Stimulated activated CD4-positive, alpha-beta T cell treated with anti-CD3 and anti-CD28 coated beads, Interleukin-1b, Interleukin-23, amount 100 ng/mL, for 48 hours (primary cell): ENCODE data around the gene UBALD2.
A peak's percentile ranks its signal among the peaks of the same experiment; 100 is the strongest.
"Not testable (repeated sequence)": the region's sequence is repeated elsewhere in the genome, so short reads cannot be mapped to it uniquely, and the experiment has no call there.

Experiments
- DNase-seq: peaks from one replicate; pipeline ENCODE4 v3.0.0-alpha.2; 2020

UBALD2 gene

DNA sequence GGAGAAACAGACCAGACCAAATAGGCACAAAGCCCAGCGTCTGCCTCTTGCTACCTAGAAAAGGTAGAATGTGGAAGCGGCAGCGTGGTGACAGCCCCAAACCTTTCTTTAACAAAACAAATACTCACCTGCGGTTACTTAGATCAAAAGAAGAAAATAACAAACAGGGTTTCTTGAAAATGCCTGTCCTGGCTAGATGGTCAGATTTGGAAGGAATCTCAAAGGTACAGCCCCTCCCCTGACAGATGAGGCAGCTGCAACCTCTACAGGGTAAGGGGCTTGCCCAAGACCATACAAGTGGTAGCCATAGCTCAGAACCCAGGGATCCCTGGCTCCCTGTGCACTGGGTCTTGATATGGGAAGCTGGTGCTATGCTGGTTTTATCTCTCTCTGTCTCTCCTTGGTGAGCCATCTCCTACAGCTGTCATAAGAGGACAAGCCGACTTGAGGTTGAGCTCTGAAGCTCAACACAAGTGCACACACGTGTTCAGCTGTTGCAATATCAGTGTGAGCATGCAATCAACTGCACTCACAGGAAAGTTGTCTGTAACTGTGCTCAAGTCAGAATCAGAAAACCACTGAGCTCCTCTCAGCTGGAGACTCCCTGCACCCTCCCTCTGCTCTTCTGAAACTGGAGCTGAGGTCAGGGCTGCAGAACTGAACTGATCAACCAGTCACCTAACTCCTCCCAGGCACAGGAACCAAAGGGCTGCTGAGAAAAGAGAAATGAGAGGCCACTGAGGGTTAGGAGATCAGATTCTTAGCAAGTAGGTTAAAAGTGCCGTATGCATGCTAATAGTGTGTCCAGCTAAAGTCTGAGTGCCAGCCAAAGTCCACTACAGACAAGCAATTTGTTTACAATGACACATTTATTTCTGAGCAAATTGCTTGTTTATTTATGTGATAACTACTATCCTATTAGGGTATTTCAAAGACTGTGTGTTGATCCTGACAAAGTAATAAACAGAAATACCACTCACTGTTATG is 18.8 kb upstream of the UBALD2 start:
- peak; percentile 84 for DNase-seq

DNA sequence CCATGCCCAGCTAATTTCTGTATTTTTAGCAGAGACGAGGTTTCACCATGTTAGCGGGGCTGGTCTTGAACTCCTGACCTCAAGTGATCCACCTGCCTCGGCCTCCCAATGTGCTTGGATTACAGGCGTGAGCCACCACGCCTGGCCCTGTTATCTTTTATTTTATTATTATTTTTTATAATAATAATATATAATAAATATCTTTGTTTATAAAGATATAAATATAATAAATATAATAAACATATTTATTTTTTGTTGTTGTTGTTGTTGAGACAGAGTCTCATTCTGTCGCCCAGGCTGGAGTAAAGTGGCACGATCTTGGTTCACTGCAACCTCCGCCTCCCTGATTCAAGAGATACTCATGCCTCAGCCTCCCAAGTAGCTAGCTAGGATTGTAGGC is 17.8 kb upstream of the UBALD2 start:
- DNase-seq: no peak

GRCh38 chr17:76248013-76248782 is 16.9 kb upstream of the UBALD2 start:
- no peak for DNase-seq

GRCh38 chr17:76250141-76250540 is 15.0 kb upstream of the UBALD2 start:
- no peak for DNase-seq

DNA sequence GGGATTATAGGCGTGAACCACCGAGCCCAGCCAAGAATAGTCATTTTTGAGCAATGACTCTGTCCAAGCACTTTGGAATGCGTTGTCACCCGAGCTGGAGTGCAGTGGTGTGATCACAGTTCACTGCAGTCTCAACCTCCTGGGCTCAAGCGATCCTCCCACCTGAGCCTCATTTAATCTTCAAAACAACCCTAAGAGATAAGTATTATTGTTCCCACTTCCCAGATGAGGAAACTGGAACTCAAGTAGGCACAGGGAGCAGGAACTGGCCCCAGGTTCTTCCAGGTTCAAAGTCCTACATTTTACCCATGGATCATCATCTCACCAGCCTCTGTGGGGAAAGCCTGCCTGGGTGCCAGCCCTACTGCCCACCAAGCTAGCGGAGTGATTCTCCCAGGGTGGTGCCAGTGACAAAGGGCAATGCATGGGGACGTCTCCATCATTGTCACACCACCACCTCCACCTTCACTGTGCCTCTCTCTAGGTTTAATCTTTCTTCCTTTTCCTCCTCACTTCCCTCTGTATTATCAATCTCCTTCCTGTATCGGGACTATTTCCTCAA is 13.6 kb upstream of the UBALD2 start:
- no peak for DNase-seq

- DNase-seq: peak; percentile 34
These were observed 12.9 kb upstream of the UBALD2 start for GRCh38 chr17:76252040-76252954.

DNA sequence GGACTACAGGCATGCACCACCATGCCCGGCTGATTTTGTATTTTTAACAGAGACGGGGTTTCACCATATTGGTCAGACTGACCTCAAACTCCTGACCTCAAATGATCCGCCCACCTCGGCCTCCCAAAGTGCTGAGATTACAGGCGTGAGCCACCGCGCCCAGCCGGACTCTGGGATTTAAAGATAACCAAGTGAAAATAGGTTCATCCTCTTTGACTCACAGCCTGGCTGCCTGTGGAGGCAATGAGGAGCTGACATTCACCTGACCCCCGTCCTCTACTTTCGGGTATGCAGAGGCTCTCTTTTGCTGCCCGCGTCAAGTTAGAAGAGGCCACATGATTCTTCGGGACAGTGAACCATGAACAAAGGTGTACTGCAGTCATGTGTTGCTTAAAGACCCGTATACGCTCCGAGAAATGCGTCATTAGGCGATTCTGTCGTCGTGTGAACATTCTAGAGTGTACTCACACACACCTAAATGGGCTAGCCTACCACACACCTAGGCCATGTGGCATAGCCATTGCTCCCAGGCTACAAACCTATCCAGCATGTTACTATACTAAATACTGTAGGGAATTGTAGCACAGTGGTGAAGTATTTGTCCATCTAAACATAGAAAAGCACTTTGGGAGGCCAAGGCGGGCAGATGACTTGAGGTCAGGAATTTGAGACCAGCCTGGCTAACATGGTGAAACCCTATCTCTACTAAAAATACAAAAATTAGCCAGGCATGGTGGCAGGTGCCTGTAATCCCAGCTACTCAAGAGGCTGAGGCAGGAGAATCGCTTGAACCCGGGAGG is 12.0 kb upstream of the UBALD2 start:
- not testable (repeated sequence) for DNase-seq

DNA sequence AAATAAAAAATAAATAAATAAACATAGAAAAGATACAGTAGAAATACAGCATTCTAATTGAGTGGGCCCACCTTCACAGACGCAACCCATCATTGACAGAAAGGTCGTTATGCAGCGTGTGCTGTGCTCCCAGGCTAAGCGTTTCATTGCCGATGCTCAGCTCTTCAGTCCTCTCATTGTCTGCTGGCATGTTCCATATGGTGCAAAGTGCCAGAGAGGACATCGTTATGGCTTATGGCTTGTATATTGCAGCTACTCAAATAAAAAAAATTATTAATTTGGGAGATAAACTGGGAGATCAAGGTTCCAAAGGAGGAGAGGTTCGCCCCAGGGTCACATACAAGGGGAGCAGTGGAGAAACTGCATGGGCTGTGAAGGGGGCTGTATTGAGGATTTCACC is 11.3 kb upstream of the UBALD2 start:
- DNase-seq: no peak

- no peak for DNase-seq
These were observed 10.9 kb upstream of the UBALD2 start for GRCh38 chr17:76254275-76254674.

DNA sequence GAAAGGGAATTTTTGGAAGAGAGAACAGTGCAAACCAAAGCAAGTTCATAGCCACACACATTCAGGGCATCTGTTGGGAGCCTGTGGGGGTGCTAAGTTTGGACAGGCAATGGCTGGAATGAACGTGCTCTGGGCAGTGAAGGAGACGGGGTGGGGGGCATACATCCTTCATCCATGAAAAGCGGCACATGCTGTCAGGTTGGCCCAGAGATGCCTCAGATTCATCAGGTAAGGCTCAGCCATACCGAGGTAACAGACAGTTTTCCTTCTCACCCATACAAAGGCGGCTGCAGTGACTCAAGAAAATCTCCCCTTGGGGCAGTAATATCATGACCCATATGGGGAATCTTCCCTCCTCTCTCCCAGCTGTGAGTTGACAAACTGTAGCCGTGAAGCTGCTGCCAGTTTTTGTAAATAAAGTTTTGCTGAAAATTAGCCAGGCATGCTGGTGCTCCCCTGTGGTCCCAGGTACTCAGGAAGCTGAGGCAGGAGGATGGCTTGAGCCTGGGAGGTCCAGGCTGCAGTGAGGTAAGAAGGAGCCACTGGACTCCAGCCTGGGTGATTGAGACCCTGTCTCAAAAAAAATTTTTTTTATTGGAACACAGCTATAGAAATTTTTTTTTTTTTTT is 9.2 kb upstream of the UBALD2 start:
- no peak for DNase-seq

- DNase-seq: peak; percentile 67
These were observed 8.6 kb upstream of the UBALD2 start for GRCh38 chr17:76256430-76257050.

DNA sequence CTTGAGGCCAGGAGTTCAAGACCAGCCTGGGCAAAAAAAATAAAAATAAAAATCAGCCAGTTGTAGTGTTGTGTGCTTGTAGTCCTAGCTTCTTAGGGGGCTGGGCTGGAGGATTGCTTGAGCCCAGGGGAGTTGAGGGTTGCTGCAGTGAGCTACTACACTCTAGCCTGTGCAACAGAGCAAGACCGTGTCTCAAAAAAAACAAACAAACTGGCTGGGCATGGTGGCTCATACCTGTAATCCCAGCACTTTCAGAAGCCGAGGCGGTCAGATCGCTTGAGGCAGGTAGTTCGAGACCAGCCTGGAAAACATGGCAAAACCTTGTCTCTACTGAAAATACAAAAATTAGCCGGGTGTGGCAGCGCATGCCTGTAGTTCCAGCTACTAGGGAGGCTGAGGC is 4.9 kb upstream of the UBALD2 start:
- no peak for DNase-seq

GRCh38 chr17:76260669-76261068 is 4.5 kb upstream of the UBALD2 start:
- no peak for DNase-seq

- no peak for DNase-seq
These were observed 3.5 kb upstream of the UBALD2 start for GRCh38 chr17:76261421-76262215.

GRCh38 chr17:76262732-76263344 is 2.3 kb upstream of the UBALD2 start:
- peak; percentile 31 for DNase-seq

GRCh38 chr17:76263896-76264295 is 1.3 kb upstream of the UBALD2 start:
- no peak for DNase-seq

GRCh38 chr17:76264425-76264754 is 758 bp upstream of the UBALD2 start:
- DNase-seq: no peak

DNA sequence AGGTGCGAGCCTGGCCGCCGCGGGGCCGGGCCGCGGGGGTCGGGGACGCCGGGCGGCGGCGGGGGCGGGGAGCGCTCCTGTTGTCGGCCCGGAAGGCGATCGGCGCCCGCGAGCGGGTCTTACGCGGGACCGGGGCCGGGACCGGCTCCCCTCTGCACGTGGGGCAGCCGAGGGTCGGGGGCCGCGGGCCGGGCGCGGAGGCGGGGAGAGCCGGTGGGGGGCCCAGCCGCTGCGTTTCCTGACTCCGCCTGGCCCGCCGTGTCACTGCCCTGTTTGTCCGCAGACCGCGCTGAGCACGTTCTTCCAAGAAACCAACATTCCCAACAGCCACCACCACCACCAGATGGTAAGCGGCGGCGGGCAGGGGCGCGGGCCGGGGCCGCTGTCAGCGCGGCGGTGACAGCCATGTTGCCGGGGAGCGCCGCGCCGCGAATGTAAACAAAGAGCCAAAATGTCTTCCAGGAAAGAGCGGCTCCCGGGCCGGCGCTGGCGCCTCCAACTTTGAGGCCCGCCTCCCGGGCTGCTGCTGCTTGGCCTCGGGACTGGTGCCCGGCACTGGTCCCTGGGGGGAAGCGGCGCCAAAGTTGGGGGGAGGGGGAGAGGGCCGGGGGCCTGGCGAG is 586 bp downstream of the UBALD2 start:
- DNase-seq: peak; percentile 57
